Ascending aorta (tissue), 2 donors: Measurements from ENCODE around the gene GRPEL2. TPM values are rescaled to one million over a fixed set of nuclear protein-coding genes. Genes with fewer than 3 reads are reported as not detected.
"Not testable (repeated sequence)": the region's sequence is repeated elsewhere in the genome, so short reads cannot be mapped to it uniquely, and the experiment has no call there.

ENCODE experiments used
- DNase-seq, 2 donors: peaks; one replicate each; pipeline ENCODE4 v3.0.0-alpha.2; 2019; ENCODE audit warnings: low spot score in 2 of 2
- H3K27ac ChIP-seq, 2 donors: fragments of 200-600 bp; sonication (generic); one replicate each; pipeline ENCODE4 v1.5.1; 2016 to 2017; ENCODE audit warnings: mild to moderate bottlenecking in 1 of 2
- H3K27me3 ChIP-seq: fragments of 200-600 bp; sonication (generic); one replicate; pipeline ENCODE4 v1.5.1; 2017
- H3K36me3 ChIP-seq, 2 donors: fragments of 200-600 bp; sonication (generic); one replicate each; pipeline ENCODE4 v1.5.1; 2016
- H3K4me1 ChIP-seq, 2 donors: fragments of 200-600 bp; sonication (generic); one replicate each; pipeline ENCODE4 v1.5.1; 2016 to 2017; ENCODE audit warnings: mild to moderate bottlenecking in 1 of 2
- H3K4me3 ChIP-seq, 2 donors: fragments of 200-600 bp; sonication (generic); one replicate each; pipeline ENCODE4 v1.5.1; 2016 to 2017; ENCODE audit warnings: mild to moderate bottlenecking in 1 of 2
- H3K9me3 ChIP-seq, 2 donors: fragments of 200-600 bp; sonication (generic); one replicate each; pipeline ENCODE4 v1.5.1; 2016
- CTCF ChIP-seq, 3 experiments: fragments of 200-600 bp in 2 of 3; fragments of 450-650 bp in 1 of 3; sonication (generic) in 2 of 3; IDR thresholded peaks; one replicate each; pipeline ENCODE4 v1.5.1; 2016 to 2019; ENCODE audit warnings: antibody characterized with exemption in 3 of 3, mild to moderate bottlenecking in 1 of 3, moderate library complexity in 1 of 3
- intact Hi-C: fragments of 100-400 bp; cut with DNase I; formaldehyde crosslinking; loops from one replicate; pipeline ENCODE4 v1.15.1; 2023
- total RNA-seq: library from RNA; depleted of rRNA; stranded (reverse); fragments of >200 nt; gene quantifications from one replicate; pipeline ENCODE4 v1.1.0, GENCODE V29; 2016

GRPEL2 gene
- total RNA-seq, 1 donor from 2014 or later = 7.8 TPM

- H3K4me3 ChIP-seq = peak overlapping the region in 1 of 2 donors; percentile 1
- intact Hi-C loops = loop anchor here (1.0 kb wide), 1 partner anchor 17 kb away; no protein-coding TSS in a partner anchor
- no peaks in the 10 kb centered on the region for H3K9me3 ChIP-seq
- H3K4me1 ChIP-seq = peaks cover 30 to 74% of the 10 kb centered on the region in 2 donors
- no peak for TF ChIP-seq CTCF (IDR thresholded peaks at IDR 0.05)
- peak overlapping the region; percentile 93 to 98 for H3K27ac ChIP-seq
- peak in 1 of 2 donors; percentile 80 for DNase-seq
- H3K27me3 ChIP-seq = no peaks in the 10 kb centered on the region
- H3K36me3 ChIP-seq = no peaks in the 10 kb centered on the region
These were observed 41.9 kb downstream of the GRPEL2 start for GRCh38 chr5:149387081-149387631.

GRCh38 chr5:149387982-149388381 is 42.7 kb downstream of the GRPEL2 start:
- intact Hi-C loops = loop anchor here (1.0 kb wide), 1 partner anchor 16 kb away; no protein-coding TSS in a partner anchor
- H3K27ac ChIP-seq = peak overlapping the region; percentile 93 to 98
- no peaks in the 10 kb centered on the region for H3K36me3 ChIP-seq
- H3K4me1 ChIP-seq = peaks cover 22 to 65% of the 10 kb centered on the region in 2 donors
- TF ChIP-seq CTCF (IDR thresholded peaks at IDR 0.05) = no peak
- H3K27me3 ChIP-seq = no peaks in the 10 kb centered on the region
- peak overlapping the region in 1 of 2 donors; percentile 14 for H3K4me3 ChIP-seq
- H3K9me3 ChIP-seq = no peaks in the 10 kb centered on the region
- DNase-seq = no peak

- Histone ChIP-seq H3K9me3 (no peaks in the 10 kb centered on the region), H3K4me1 (peaks cover 20 to 60% of the 10 kb centered on the region in 2 donors), H3K27me3 (no peaks in the 10 kb centered on the region), H3K27ac (peak overlapping the region; percentile 93 to 98), H3K36me3 (no peaks in the 10 kb centered on the region), H3K4me3 (no peak overlapping the region)
- DNase-seq = no peak
- TF ChIP-seq CTCF (IDR thresholded peaks at IDR 0.05) = no peak
- intact Hi-C loops = no loop called here
These were observed 43.3 kb downstream of the GRPEL2 start for GRCh38 chr5:149388498-149389190.

GRCh38 chr5:149389552-149390495 is 44.5 kb downstream of the GRPEL2 start:
- no peaks in the 10 kb centered on the region for H3K36me3 ChIP-seq
- no peak overlapping the region for H3K4me3 ChIP-seq
- peak overlapping the region; percentile 93 to 98 for H3K27ac ChIP-seq
- intact Hi-C loops = no loop called here
- H3K27me3 ChIP-seq = no peaks in the 10 kb centered on the region
- peaks cover 20 to 48% of the 10 kb centered on the region in 2 donors for H3K4me1 ChIP-seq
- DNase-seq = no peak
- H3K9me3 ChIP-seq = no peaks in the 10 kb centered on the region
- TF ChIP-seq CTCF (IDR thresholded peaks at IDR 0.05) = no peak

- H3K4me3 ChIP-seq, H3K9me3 ChIP-seq, H3K36me3 ChIP-seq, DNase-seq, intact Hi-C loops, H3K27ac ChIP-seq, H3K27me3 ChIP-seq: not testable (repeated sequence)
- peaks cover 12 to 37% of the 10 kb centered on the region in 2 donors for H3K4me1 ChIP-seq
These were observed 45.8 kb downstream of the GRPEL2 start for GRCh38 chr5:149391076-149391475.
